ENCODE measurements around the gene VWA7.
A peak's percentile ranks its signal among the peaks of the same experiment; 100 is the strongest.

The VWA7 gene

GRCh38 chr6:31752739-31753319 is 24.3 kb downstream of the VWA7 start (continued):
- no peak for TF ChIP-seq TSHZ2 (CRISPR knock-in tag; IDR thresholded peaks at IDR 0.05)
- no peak for TF ChIP-seq ZC3H10 (CRISPR knock-in tag; IDR thresholded peaks at IDR 0.05)
- TF ChIP-seq TCF4 (CRISPR knock-in tag; IDR thresholded peaks at IDR 0.05; ENCODE audit: borderline replicate concordance): no peak
- TF ChIP-seq GLIS3 (CRISPR knock-in tag; IDR thresholded peaks at IDR 0.05): no peak
- TF ChIP-seq ESRRG (CRISPR knock-in tag; IDR thresholded peaks at IDR 0.05): no peak
- TF ChIP-seq ARNTL (CRISPR knock-in tag; IDR thresholded peaks at IDR 0.05; ENCODE audit: borderline replicate concordance, low read depth): no peak
- TF ChIP-seq BACH2 (CRISPR knock-in tag; IDR thresholded peaks at IDR 0.05; ENCODE audit: borderline replicate concordance): no peak

GRCh38 chr6:31750411-31751022 is 26.6 kb downstream of the VWA7 start:
- no peak for TF ChIP-seq ZC3H10 (CRISPR knock-in tag; IDR thresholded peaks at IDR 0.05)
- no peak for TF ChIP-seq CSDC2 (CRISPR knock-in tag; IDR thresholded peaks at IDR 0.05)
- TF ChIP-seq TCF4 (CRISPR knock-in tag; IDR thresholded peaks at IDR 0.05; ENCODE audit: borderline replicate concordance): no peak
- no peak for TF ChIP-seq CREB5 (CRISPR knock-in tag; IDR thresholded peaks at IDR 0.05; ENCODE audit: low read depth)
- TF ChIP-seq ZFP3 (CRISPR knock-in tag; IDR thresholded peaks at IDR 0.05): no peak
- peak; percentile 8; the same call in 1 of the 3 replicates for ATAC-seq

GRCh38 chr6:31749301-31750036 is 27.7 kb downstream of the VWA7 start:
- TF ChIP-seq TOX (CRISPR knock-in tag; IDR thresholded peaks at IDR 0.05; ENCODE audit: borderline replicate concordance) (no peak), TCF4 (CRISPR knock-in tag; IDR thresholded peaks at IDR 0.05; ENCODE audit: borderline replicate concordance) (no peak), ISL1 (CRISPR knock-in tag; IDR thresholded peaks at IDR 0.05) (no peak), TSHZ2 (CRISPR knock-in tag; IDR thresholded peaks at IDR 0.05) (no peak), ZFP3 (CRISPR knock-in tag; IDR thresholded peaks at IDR 0.05) (no peak), CSDC2 (CRISPR knock-in tag; IDR thresholded peaks at IDR 0.05) (no peak), ZNF565 (CRISPR knock-in tag; conservative IDR thresholded peaks at IDR 0.05; ENCODE audit: low read depth) (no peak), SNAI2 (CRISPR knock-in tag; IDR thresholded peaks at IDR 0.05) (no peak), ZC3H10 (CRISPR knock-in tag; IDR thresholded peaks at IDR 0.05) (no peak), OSR1 (CRISPR knock-in tag; IDR thresholded peaks at IDR 0.05) (no peak), BACH2 (CRISPR knock-in tag; IDR thresholded peaks at IDR 0.05; ENCODE audit: borderline replicate concordance) (no peak), CREB5 (CRISPR knock-in tag; IDR thresholded peaks at IDR 0.05; ENCODE audit: low read depth) (no peak), PPARA (CRISPR knock-in tag; IDR thresholded peaks at IDR 0.05; ENCODE audit: borderline replicate concordance) (no peak), CSRNP3 (CRISPR knock-in tag; IDR thresholded peaks at IDR 0.05) (no peak), ZNF8 (CRISPR knock-in tag; IDR thresholded peaks at IDR 0.05) (no peak), GLIS3 (CRISPR knock-in tag; IDR thresholded peaks at IDR 0.05) (no peak), ZNF70 (CRISPR knock-in tag; IDR thresholded peaks at IDR 0.05) (no peak), ESRRG (CRISPR knock-in tag; IDR thresholded peaks at IDR 0.05) (no peak), ZFP30 (CRISPR knock-in tag; IDR thresholded peaks at IDR 0.05) (no peak)
- no peak for ATAC-seq

All from SK-N-SH treated with all-trans-retinoic acid at 6 μM for 48 hours (cell line).